HCT116 (cell line): Measurements from ENCODE around the gene GABBR2. TPM values are rescaled to one million over a fixed set of nuclear protein-coding genes. Genes with fewer than 3 reads are reported as not detected.

Source experiments
- ATAC-seq: fragments of 200-7000 bp; cut with Tn5 transposase; 2 replicates; pipeline ENCODE4 v1.9.1; 2020; ENCODE audit warnings: mild to moderate bottlenecking, moderate library complexity
- BruUV-seq: library from RNA; stranded (reverse); fragments of 400-500 nt; replicated peaks from 2 replicates; lab custom pipeline; 2021; lab: Mats Ljungman, UMichigan
- CTCF ChIA-PET: fragments of 300-600 bp; sonication (Branson Sonifier 250); formaldehyde crosslinking; loops from one replicate; lab custom pipeline; 2021; ENCODE audit warnings: antibody characterized with exemption; lab: Charles Lee
- POLR2A ChIA-PET: fragments of 300-600, 350-600 bp; sonication (Branson Sonifier 250); formaldehyde crosslinking; loops from one replicate; lab custom pipeline; 2021; ENCODE audit warnings: antibody characterized with exemption; lab: Charles Lee
- RAD21 ChIA-PET, 2 experiments: fragments of 300-600 bp; sonication (Branson Sonifier 250); formaldehyde crosslinking; loops; one replicate each; lab custom pipeline; 2023; ENCODE audit warnings: low total read pairs in 2 of 2; ENCODE audit not compliant: uncharacterized antibody in 2 of 2, unreplicated experiment in 2 of 2, low non-redundant PET in 1 of 2; lab: Charles Lee
- DNase-seq: peaks from one replicate; pipeline ENCODE4 v3.0.0-alpha.2; 2010; ENCODE audit warnings: low read depth, low spot score
- H2AFZ ChIP-seq: fragments of 200-600 bp; shearing (Covaris generic), sonication (generic); 2 replicates; pipeline ENCODE4 v1.6.1; 2017; ENCODE audit warnings: low read depth, mixed run types, mixed read lengths, antibody characterized with exemption, low read length; ENCODE audit not compliant: poor library complexity, severe bottlenecking
- H3K27ac ChIP-seq: 2 replicates; pipeline ENCODE4 v1.5.1; 2012; ENCODE audit warnings: low read depth, low read length
- H3K27me3 ChIP-seq: fragments of 200-600 bp; sonication (generic); 2 replicates; pipeline ENCODE4 v1.6.1; 2016; ENCODE audit warnings: mixed run types, low read length, mixed read lengths; ENCODE audit not compliant: insufficient read depth
- H3K36me3 ChIP-seq, 2 experiments: fragments of 200-500 bp in 1 of 2; fragments of 200-600 bp in 1 of 2; sonication (Bioruptor generic) in 1 of 2; sonication (generic) in 1 of 2; 2 replicates each; pipeline versions ENCODE4 v1.5.1 to v1.6.1; 2014 to 2016; ENCODE audit warnings: low read length in 2 of 2, inconsistent platforms in 1 of 2, mixed read lengths in 1 of 2, mixed run types in 1 of 2; ENCODE audit not compliant: insufficient read depth in 2 of 2, control insufficient read depth in 1 of 2
- H3K4me1 ChIP-seq, 2 experiments: fragments of 200-600 bp in 1 of 2; sonication (generic) in 1 of 2; 2 replicates each; pipeline versions ENCODE4 v1.5.1 to v1.6.1; 2012 to 2017; ENCODE audit warnings: low read length in 2 of 2, inconsistent platforms in 1 of 2, mild to moderate bottlenecking in 1 of 2, mixed read lengths in 1 of 2, mixed run types in 1 of 2, moderate library complexity in 1 of 2; ENCODE audit not compliant: insufficient read depth in 2 of 2, control insufficient read depth in 1 of 2
- H3K4me2 ChIP-seq: fragments of 200-600 bp; sonication (generic); 2 replicates; pipeline ENCODE4 v1.6.1; 2017; ENCODE audit warnings: mixed run types, low read length, mixed read lengths
- H3K4me3 ChIP-seq, 2 experiments: fragments of 200-600 bp in 1 of 2; sonication (generic) in 1 of 2; replicated peaks in 1 of 2; 2 replicates each; pipeline ENCODE4 v1.5.1; 2011 to 2016; ENCODE audit warnings: low read length in 2 of 2, control low read depth in 1 of 2, low read depth in 1 of 2, mild to moderate bottlenecking in 1 of 2, mixed read lengths in 1 of 2, mixed run types in 1 of 2
- H3K79me2 ChIP-seq: fragments of 200-600 bp; sonication (generic); 2 replicates; pipeline ENCODE4 v1.6.1; 2017; ENCODE audit warnings: mild to moderate bottlenecking, mixed run types, low read length, moderate library complexity, mixed read lengths; ENCODE audit not compliant: insufficient read depth
- H3K9ac ChIP-seq: fragments of 200-600 bp; sonication (generic); 2 replicates; pipeline ENCODE4 v1.6.1; 2016; ENCODE audit warnings: low read length, mixed read lengths
- H3K9me2 ChIP-seq: fragments of 200-600 bp; sonication (generic), shearing (Covaris generic); 2 replicates; pipeline ENCODE4 v1.6.1; 2017; ENCODE audit warnings: mixed run types, mild to moderate bottlenecking, moderate library complexity; ENCODE audit not compliant: insufficient read depth
- H3K9me3 ChIP-seq, 2 experiments: fragments of 200-500 bp in 1 of 2; fragments of 200-600 bp in 1 of 2; sonication (Bioruptor generic) in 1 of 2; sonication (generic) in 1 of 2; 2 replicates each; pipeline ENCODE4 v1.6.1; 2014 to 2017; ENCODE audit warnings: low read length in 2 of 2, mixed read lengths in 2 of 2, inconsistent platforms in 1 of 2, low read depth in 1 of 2, mild to moderate bottlenecking in 1 of 2, mixed run types in 1 of 2, moderate library complexity in 1 of 2; ENCODE audit not compliant: control insufficient read depth in 1 of 2, insufficient read depth in 1 of 2
- H4K20me1 ChIP-seq: fragments of 200-600 bp; sonication (generic), shearing (Covaris generic); 2 replicates; pipeline ENCODE4 v1.6.1; 2017; ENCODE audit warnings: mixed run types, mild to moderate bottlenecking, moderate library complexity; ENCODE audit not compliant: insufficient read depth
- CBX3 ChIP-seq: IDR thresholded peaks from 2 replicates; pipeline ENCODE4 v1.6.1; 2012; ENCODE audit warnings: low read depth
- CEBPB ChIP-seq: IDR thresholded peaks from 2 replicates; pipeline ENCODE4 v1.6.1; 2012; ENCODE audit warnings: low read depth
- ELF1 ChIP-seq: IDR thresholded peaks from 2 replicates; pipeline ENCODE4 v1.6.1; 2012; ENCODE audit warnings: low read depth, borderline replicate concordance
- EZH2 ChIP-seq: fragments of 200-600 bp; sonication (generic); IDR thresholded peaks from 2 replicates; pipeline ENCODE4 v1.6.1; 2017; ENCODE audit warnings: antibody characterized with exemption, mixed run types
- EZH2phosphoT487 ChIP-seq: fragments of 200-600 bp; IDR thresholded peaks from 2 replicates; pipeline ENCODE4 v1.6.1; 2018; ENCODE audit warnings: antibody characterized with exemption, borderline replicate concordance
- JUND ChIP-seq: IDR thresholded peaks from 2 replicates; pipeline ENCODE4 v1.6.1; 2012
- POLR2A ChIP-seq: IDR thresholded peaks from 2 replicates; pipeline ENCODE4 v1.7.0; 2011; ENCODE audit warnings: borderline replicate concordance; ENCODE audit not compliant: insufficient read depth, insufficient read length; ENCODE audit errors: extremely low read depth
- POLR2AphosphoS5 ChIP-seq: IDR thresholded peaks from 2 replicates; pipeline ENCODE4 v1.6.1; 2011; ENCODE audit warnings: mild to moderate bottlenecking, low read depth, low read length, moderate library complexity
- RAD21 ChIP-seq: IDR thresholded peaks from 2 replicates; pipeline ENCODE4 v1.6.1; 2012; ENCODE audit warnings: low read depth, mild to moderate bottlenecking
- SIN3A ChIP-seq: IDR thresholded peaks from 2 replicates; pipeline ENCODE4 v1.6.1; 2012; ENCODE audit warnings: low read depth
- ZFX ChIP-seq: fragments of 450-650 bp; IDR thresholded peaks from 2 replicates; pipeline ENCODE4 v1.6.1; 2017
- ZNF274 ChIP-seq: fragments of 200-500 bp; sonication (Bioruptor generic); IDR thresholded peaks from 2 replicates; pipeline ENCODE4 v1.6.1; 2014; ENCODE audit warnings: mild to moderate bottlenecking, low read depth, low read length, inconsistent platforms
- intact Hi-C: fragments of 100-400 bp; cut with micrococcal nuclease; formaldehyde crosslinking; loops from 2 replicates; pipeline ENCODE4 v1.10.0; 2022
- total RNA-seq: library from RNA; stranded (reverse); gene quantifications from one replicate; pipeline ENCODE4 v1.2.1, GENCODE V29; 2021; ENCODE audit not compliant: unreplicated experiment
- TF ChIP-seq, protein P1 (sequence below): IDR thresholded peaks from 2 replicates; pipeline ENCODE4 v1.6.1; 2012
- TF ChIP-seq, protein P2 (sequence below): IDR thresholded peaks from 2 replicates; pipeline ENCODE4 v1.6.1; 2012; ENCODE audit warnings: low read depth
- TF ChIP-seq, protein P3 (sequence below): IDR thresholded peaks from 2 replicates; pipeline ENCODE4 v1.6.1; 2011; ENCODE audit warnings: mild to moderate bottlenecking, low read length, moderate library complexity; ENCODE audit not compliant: insufficient replicate concordance; ENCODE audit errors: extremely low read depth
- TF ChIP-seq, protein P4 (sequence below), 3 experiments: fragments of 200-600 bp in 1 of 3; sonication (generic) in 1 of 3; IDR thresholded peaks in 2 of 3; conservative IDR thresholded peaks in 1 of 3; 2 replicates each; pipeline ENCODE4 v1.5.1; 2012 to 2017; ENCODE audit warnings: low read depth in 2 of 3, low read length in 2 of 3, antibody characterized with exemption in 1 of 3, borderline replicate concordance in 1 of 3, control low read depth in 1 of 3, mild to moderate bottlenecking in 1 of 3, mixed read lengths in 1 of 3, mixed run types in 1 of 3, moderate library complexity in 1 of 3; ENCODE audit not compliant: insufficient read depth in 1 of 3

The GABBR2 gene
- total RNA-seq, 1 experiment from 2014 or later = 0.15 TPM

DNA sequence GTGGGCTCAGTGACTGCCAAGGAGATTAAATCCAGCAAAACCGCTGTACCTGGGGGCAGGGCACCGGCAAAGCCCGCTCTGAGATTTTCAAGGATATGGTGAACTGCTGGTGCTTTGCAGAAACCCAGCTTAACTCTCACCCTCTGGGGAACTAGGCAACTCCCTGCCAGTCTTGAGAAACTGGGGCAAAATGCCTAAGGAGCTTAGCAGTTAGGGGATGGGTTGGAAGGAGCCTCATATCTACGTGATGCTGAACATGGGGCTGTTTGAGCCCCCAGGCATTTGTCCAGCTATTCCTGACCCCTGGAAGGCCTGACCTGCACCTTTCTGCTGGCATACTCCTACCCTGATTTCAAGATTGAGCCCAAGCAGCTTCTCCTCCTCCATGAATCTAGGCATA, 344.6 kb downstream of the GABBR2 start:
- ChIA-PET RAD21 (no interaction called here), POLR2A (interaction anchor here (0.7 kb wide), 1 partner anchor 308 kb away, joined by 4 read pairs; no protein-coding TSS in a partner anchor), CTCF (no interaction called here)
- Histone ChIP-seq H3K4me2 (no peak overlapping the region), H3K9me2 (no peaks in the 10 kb centered on the region), H3K4me1 (no peaks in the 10 kb centered on the region), H2AFZ (no peak overlapping the region), H3K79me2 (no peaks in the 10 kb centered on the region), H3K27me3 (no peaks in the 10 kb centered on the region), H3K9ac (no peak overlapping the region), H4K20me1 (no peaks in the 10 kb centered on the region), H3K27ac (no peak overlapping the region), H3K9me3 (peaks cover 11 to 16% of the 10 kb centered on the region in 2 experiments; a peak in 3 of 4 replicates), H3K4me3 (no peak overlapping the region), H3K36me3 (no peaks in the 10 kb centered on the region)
- DNase-seq = no peak
- TF ChIP-seq SIN3A = no peak
- no peak for TF ChIP-seq POLR2A
- no peak for TF ChIP-seq ZFX
- no peak for TF ChIP-seq ELF1
- TF ChIP-seq, protein P1, sequence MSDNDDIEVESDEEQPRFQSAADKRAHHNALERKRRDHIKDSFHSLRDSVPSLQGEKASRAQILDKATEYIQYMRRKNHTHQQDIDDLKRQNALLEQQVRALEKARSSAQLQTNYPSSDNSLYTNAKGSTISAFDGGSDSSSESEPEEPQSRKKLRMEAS = no peak
- no peak for TF ChIP-seq JUND
- no peak for TF ChIP-seq CBX3
- TF ChIP-seq, protein P2, sequence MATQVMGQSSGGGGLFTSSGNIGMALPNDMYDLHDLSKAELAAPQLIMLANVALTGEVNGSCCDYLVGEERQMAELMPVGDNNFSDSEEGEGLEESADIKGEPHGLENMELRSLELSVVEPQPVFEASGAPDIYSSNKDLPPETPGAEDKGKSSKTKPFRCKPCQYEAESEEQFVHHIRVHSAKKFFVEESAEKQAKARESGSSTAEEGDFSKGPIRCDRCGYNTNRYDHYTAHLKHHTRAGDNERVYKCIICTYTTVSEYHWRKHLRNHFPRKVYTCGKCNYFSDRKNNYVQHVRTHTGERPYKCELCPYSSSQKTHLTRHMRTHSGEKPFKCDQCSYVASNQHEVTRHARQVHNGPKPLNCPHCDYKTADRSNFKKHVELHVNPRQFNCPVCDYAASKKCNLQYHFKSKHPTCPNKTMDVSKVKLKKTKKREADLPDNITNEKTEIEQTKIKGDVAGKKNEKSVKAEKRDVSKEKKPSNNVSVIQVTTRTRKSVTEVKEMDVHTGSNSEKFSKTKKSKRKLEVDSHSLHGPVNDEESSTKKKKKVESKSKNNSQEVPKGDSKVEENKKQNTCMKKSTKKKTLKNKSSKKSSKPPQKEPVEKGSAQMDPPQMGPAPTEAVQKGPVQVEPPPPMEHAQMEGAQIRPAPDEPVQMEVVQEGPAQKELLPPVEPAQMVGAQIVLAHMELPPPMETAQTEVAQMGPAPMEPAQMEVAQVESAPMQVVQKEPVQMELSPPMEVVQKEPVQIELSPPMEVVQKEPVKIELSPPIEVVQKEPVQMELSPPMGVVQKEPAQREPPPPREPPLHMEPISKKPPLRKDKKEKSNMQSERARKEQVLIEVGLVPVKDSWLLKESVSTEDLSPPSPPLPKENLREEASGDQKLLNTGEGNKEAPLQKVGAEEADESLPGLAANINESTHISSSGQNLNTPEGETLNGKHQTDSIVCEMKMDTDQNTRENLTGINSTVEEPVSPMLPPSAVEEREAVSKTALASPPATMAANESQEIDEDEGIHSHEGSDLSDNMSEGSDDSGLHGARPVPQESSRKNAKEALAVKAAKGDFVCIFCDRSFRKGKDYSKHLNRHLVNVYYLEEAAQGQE = no peak
- no peak for TF ChIP-seq RAD21
- no peak for TF ChIP-seq POLR2AphosphoS5
- no peak for TF ChIP-seq EZH2phosphoT487
- no peak for TF ChIP-seq CEBPB
- no peak for TF ChIP-seq EZH2
- TF ChIP-seq ZNF274 = no peak
- TF ChIP-seq, protein P3, sequence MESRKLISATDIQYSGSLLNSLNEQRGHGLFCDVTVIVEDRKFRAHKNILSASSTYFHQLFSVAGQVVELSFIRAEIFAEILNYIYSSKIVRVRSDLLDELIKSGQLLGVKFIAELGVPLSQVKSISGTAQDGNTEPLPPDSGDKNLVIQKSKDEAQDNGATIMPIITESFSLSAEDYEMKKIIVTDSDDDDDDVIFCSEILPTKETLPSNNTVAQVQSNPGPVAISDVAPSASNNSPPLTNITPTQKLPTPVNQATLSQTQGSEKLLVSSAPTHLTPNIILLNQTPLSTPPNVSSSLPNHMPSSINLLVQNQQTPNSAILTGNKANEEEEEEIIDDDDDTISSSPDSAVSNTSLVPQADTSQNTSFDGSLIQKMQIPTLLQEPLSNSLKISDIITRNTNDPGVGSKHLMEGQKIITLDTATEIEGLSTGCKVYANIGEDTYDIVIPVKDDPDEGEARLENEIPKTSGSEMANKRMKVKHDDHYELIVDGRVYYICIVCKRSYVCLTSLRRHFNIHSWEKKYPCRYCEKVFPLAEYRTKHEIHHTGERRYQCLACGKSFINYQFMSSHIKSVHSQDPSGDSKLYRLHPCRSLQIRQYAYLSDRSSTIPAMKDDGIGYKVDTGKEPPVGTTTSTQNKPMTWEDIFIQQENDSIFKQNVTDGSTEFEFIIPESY = no peak
- TF ChIP-seq, protein P4, sequence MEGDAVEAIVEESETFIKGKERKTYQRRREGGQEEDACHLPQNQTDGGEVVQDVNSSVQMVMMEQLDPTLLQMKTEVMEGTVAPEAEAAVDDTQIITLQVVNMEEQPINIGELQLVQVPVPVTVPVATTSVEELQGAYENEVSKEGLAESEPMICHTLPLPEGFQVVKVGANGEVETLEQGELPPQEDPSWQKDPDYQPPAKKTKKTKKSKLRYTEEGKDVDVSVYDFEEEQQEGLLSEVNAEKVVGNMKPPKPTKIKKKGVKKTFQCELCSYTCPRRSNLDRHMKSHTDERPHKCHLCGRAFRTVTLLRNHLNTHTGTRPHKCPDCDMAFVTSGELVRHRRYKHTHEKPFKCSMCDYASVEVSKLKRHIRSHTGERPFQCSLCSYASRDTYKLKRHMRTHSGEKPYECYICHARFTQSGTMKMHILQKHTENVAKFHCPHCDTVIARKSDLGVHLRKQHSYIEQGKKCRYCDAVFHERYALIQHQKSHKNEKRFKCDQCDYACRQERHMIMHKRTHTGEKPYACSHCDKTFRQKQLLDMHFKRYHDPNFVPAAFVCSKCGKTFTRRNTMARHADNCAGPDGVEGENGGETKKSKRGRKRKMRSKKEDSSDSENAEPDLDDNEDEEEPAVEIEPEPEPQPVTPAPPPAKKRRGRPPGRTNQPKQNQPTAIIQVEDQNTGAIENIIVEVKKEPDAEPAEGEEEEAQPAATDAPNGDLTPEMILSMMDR (IDR thresholded peaks at IDR 0.05 in 2 of 3, conservative IDR thresholded peaks at IDR 0.05 in 1 of 3; ENCODE audit: borderline replicate concordance in 1 of 3, insufficient read depth in 1 of 3, low read depth in 2 of 3, low read length in 2 of 3) = no peak
- BruUV-seq = no TSS peak
- intact Hi-C loops = no loop called here
- no peak for ATAC-seq
